Endothelial cell of umbilical vein (primary cell): ENCODE results near the gene VSIG10L2. TPM values are rescaled to one million over a fixed set of nuclear protein-coding genes. Genes with fewer than 3 reads are reported as not detected.

Experiments used
- BruUV-seq: library from RNA; stranded (reverse); fragments of 400-500 nt; replicated peaks from 2 replicates; lab custom pipeline; 2021; lab: Mats Ljungman, UMichigan
- CTCF ChIA-PET: fragments of 300-600, 350-600 bp; sonication (Branson Sonifier 250); formaldehyde crosslinking; loops from one replicate; lab custom pipeline; 2021; ENCODE audit warnings: antibody characterized with exemption, inconsistent platforms; lab: Charles Lee
- POLR2A ChIA-PET: fragments of 300-600, 350-600 bp; sonication (Branson Sonifier 250); formaldehyde crosslinking; loops from one replicate; lab custom pipeline; 2021; ENCODE audit warnings: antibody characterized with exemption, inconsistent platforms; lab: Charles Lee
- DNase-seq: peaks from one replicate; pipeline ENCODE4 v3.0.0-alpha.2; 2011; ENCODE audit warnings: low read depth, low spot score
- FAIRE-seq: peaks from 2 replicates; lab custom pipeline; 2011; peaks lifted over from hg19 to GRCh38; lab: Jason Lieb, UNC
- H2AFZ ChIP-seq: 2 replicates; pipeline ENCODE4 v1.6.0; 2012; ENCODE audit warnings: low read depth, low read length, control low read depth, inconsistent platforms
- H3K27ac ChIP-seq: 2 replicates; pipeline ENCODE4 v1.5.1; 2011; ENCODE audit warnings: low read depth, mild to moderate bottlenecking, control low read depth, low read length, moderate library complexity; ENCODE audit not compliant: insufficient read depth
- H3K27me3 ChIP-seq, 2 experiments: 2 replicates each; pipeline versions ENCODE4 v1.6.0 to v1.6.1; 2011; ENCODE audit warnings: low read length in 2 of 2, mixed read lengths in 1 of 2; ENCODE audit not compliant: control insufficient read depth in 2 of 2, insufficient read depth in 2 of 2
- H3K36me3 ChIP-seq, 2 experiments: 2 replicates in 1 of 2; 3 replicates in 1 of 2; pipeline ENCODE4 v1.5.1; 2011; ENCODE audit warnings: low read length in 2 of 2, mild to moderate bottlenecking in 1 of 2, moderate library complexity in 1 of 2; ENCODE audit not compliant: control insufficient read depth in 2 of 2, insufficient read depth in 2 of 2; ENCODE audit errors: extremely low read depth in 1 of 2
- H3K4me1 ChIP-seq: 3 replicates; pipeline ENCODE4 v1.5.1; 2011; ENCODE audit warnings: mild to moderate bottlenecking, low read length; ENCODE audit not compliant: control insufficient read depth, insufficient read depth; ENCODE audit errors: extremely low read depth
- H3K4me2 ChIP-seq: 2 replicates; pipeline ENCODE4 v1.6.1; 2011; ENCODE audit warnings: low read length, control low read depth, mixed read lengths; ENCODE audit not compliant: insufficient read depth
- H3K4me3 ChIP-seq, 3 experiments: fragments of 200-600 bp in 1 of 3; sonication (generic), shearing (Covaris generic) in 1 of 3; replicated peaks in 1 of 3; 2 replicates each; pipeline ENCODE4 v1.5.1; 2011 to 2016; ENCODE audit warnings: control low read depth in 3 of 3, low read length in 3 of 3, mild to moderate bottlenecking in 2 of 3, inconsistent platforms in 1 of 3, low read depth in 1 of 3, moderate library complexity in 1 of 3; ENCODE audit not compliant: insufficient read depth in 1 of 3
- H3K79me2 ChIP-seq: 2 replicates; pipeline ENCODE4 v1.6.0; 2012; ENCODE audit warnings: low read length, inconsistent platforms; ENCODE audit not compliant: control insufficient read depth, insufficient read depth
- H3K9ac ChIP-seq: replicated peaks from 2 replicates; pipeline ENCODE3; 2011; ENCODE audit warnings: low read length, control low read depth; ENCODE audit not compliant: insufficient read depth; ENCODE audit errors: extremely low read depth
- H3K9me1 ChIP-seq: replicated peaks from 3 replicates; pipeline ENCODE4 v1.6.0; 2011; ENCODE audit warnings: mild to moderate bottlenecking, low read length; ENCODE audit not compliant: control insufficient read depth, insufficient read depth; ENCODE audit errors: extremely low read depth
- H3K9me3 ChIP-seq: replicated peaks from 2 replicates; pipeline ENCODE4 v1.5.1; 2012; ENCODE audit warnings: low read length, inconsistent platforms; ENCODE audit not compliant: control insufficient read depth, insufficient read depth
- H4K20me1 ChIP-seq: replicated peaks from 2 replicates; pipeline ENCODE3; 2011; ENCODE audit warnings: mild to moderate bottlenecking, low read length; ENCODE audit not compliant: control insufficient read depth, insufficient read depth; ENCODE audit errors: extremely low read depth
- CTCF ChIP-seq, 2 donors: IDR thresholded peaks; 1 replicate in 1 of 2; 2 replicates in 1 of 2; pipeline ENCODE4 v1.5.1; 2011; ENCODE audit warnings: low read length in 2 of 2, mild to moderate bottlenecking in 2 of 2, moderate library complexity in 2 of 2, control low read depth in 1 of 2, inconsistent platforms in 1 of 2, low read depth in 1 of 2; ENCODE audit not compliant: insufficient read depth in 1 of 2; ENCODE audit errors: extremely low read depth in 1 of 2
- EZH2 ChIP-seq: IDR thresholded peaks from 2 replicates; pipeline ENCODE4 v1.6.1; 2012; ENCODE audit warnings: borderline replicate concordance, low read depth, mild to moderate bottlenecking, moderate library complexity, low read length, inconsistent platforms; ENCODE audit not compliant: severe bottlenecking
- FOS ChIP-seq: IDR thresholded peaks from 2 replicates; pipeline ENCODE4 v1.6.1; 2011; ENCODE audit warnings: mild to moderate bottlenecking, low read length, moderate library complexity, borderline replicate concordance; ENCODE audit not compliant: insufficient read depth
- GATA2 ChIP-seq: IDR thresholded peaks from 2 replicates; pipeline ENCODE4 v1.7.0; 2011; ENCODE audit warnings: low read depth, mild to moderate bottlenecking, moderate library complexity, mixed read lengths, low read length; ENCODE audit not compliant: insufficient read length, insufficient read depth
- JUN ChIP-seq: IDR thresholded peaks from 2 replicates; pipeline ENCODE4 v1.6.1; 2011; ENCODE audit warnings: borderline replicate concordance, low read depth; ENCODE audit not compliant: insufficient read length, insufficient read depth
- MYC ChIP-seq: IDR thresholded peaks from one replicate; pipeline ENCODE4 v1.6.1; 2011; ENCODE audit warnings: mild to moderate bottlenecking, low read depth, low read length
- POLR2A ChIP-seq: IDR thresholded peaks from 2 replicates; pipeline ENCODE4 v1.6.1; 2012; ENCODE audit warnings: low read depth, mild to moderate bottlenecking, control low read depth, low read length
- POLR2AphosphoS5 ChIP-seq: IDR thresholded peaks from 2 replicates; pipeline ENCODE4 v1.6.1; 2012; ENCODE audit warnings: low read depth, mild to moderate bottlenecking, control low read depth, low read length, moderate library complexity; ENCODE audit not compliant: insufficient read depth
- dilution Hi-C: fragments of 300-500 bp; cut with MboI; formaldehyde crosslinking; loops from one replicate; pipeline ENCODE4 v1.15.0; 2019; ENCODE audit warnings: low sequenced_read_pairs; ENCODE audit not compliant: extremely low pct_ligation_motif_present
- intact Hi-C: fragments of 100-400 bp; cut with micrococcal nuclease; formaldehyde crosslinking; loops from one replicate; pipeline ENCODE4 v1.10.0; 2022
- polyA plus RNA-seq, 4 experiments: library from polyadenylated mRNA; depleted of rRNA in 3 of 4; stranded (reverse) in 3 of 4; unstranded in 1 of 4; fragments of >200 nt; gene quantifications; 2 replicates each; pipeline versions ENCODE4 v1.2.1 to v1.2.3, GENCODE V29; 2011 to 2012; ENCODE audit warnings: missing spikeins in 1 of 4
- total RNA-seq: library from RNA; stranded (reverse); gene quantifications from 2 replicates; pipeline ENCODE4 v1.2.3, GENCODE V29; 2021
- TF ChIP-seq, protein P1 (sequence below): IDR thresholded peaks from 2 replicates; pipeline ENCODE4 v1.6.1; 2011; ENCODE audit not compliant: insufficient read depth, insufficient read length

The VSIG10L2 gene
- total and polyA plus RNA-seq, 2 donors (not counting 3 experiments of a cell fraction or from before 2014, with no cell fraction given) = not detected

- Histone ChIP-seq H3K36me3 (no peaks in the 10 kb centered on the region), H4K20me1 (no peaks in the 10 kb centered on the region), H3K9ac (no peak overlapping the region), H3K9me1 (no peaks in the 10 kb centered on the region), H2AFZ (no peak overlapping the region), H3K4me2 (no peak overlapping the region), H3K9me3 (no peaks in the 10 kb centered on the region), H3K79me2 (no peaks in the 10 kb centered on the region), H3K4me1 (no peaks in the 10 kb centered on the region), H3K27me3 (no peaks in the 10 kb centered on the region), H3K27ac (no peak overlapping the region), H3K4me3 (no peak overlapping the region)
- TF ChIP-seq, protein P1, sequence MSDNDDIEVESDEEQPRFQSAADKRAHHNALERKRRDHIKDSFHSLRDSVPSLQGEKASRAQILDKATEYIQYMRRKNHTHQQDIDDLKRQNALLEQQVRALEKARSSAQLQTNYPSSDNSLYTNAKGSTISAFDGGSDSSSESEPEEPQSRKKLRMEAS = no peak
- TF ChIP-seq JUN = no peak
- TF ChIP-seq CTCF (IDR thresholded peaks at IDR 0.05; ENCODE audit: extremely low read depth in 1 of 2, insufficient read depth in 1 of 2, low read depth in 1 of 2, low read length in 2 of 2) = no peak
- TF ChIP-seq MYC = no peak
- no peak for TF ChIP-seq EZH2
- TF ChIP-seq GATA2 = no peak
- TF ChIP-seq POLR2AphosphoS5 = no peak
- TF ChIP-seq FOS = no peak
- no peak for TF ChIP-seq POLR2A
- FAIRE-seq (no peak), DNase-seq (no peak)
- dilution Hi-C loops = no loop called here
- POLR2A ChIA-PET = no interaction called here
- CTCF ChIA-PET = no interaction called here
- intact Hi-C loops = no loop called here
- no TSS peak for BruUV-seq
Observed at GRCh38 chr11:125955856-125956255, 10.0 kb downstream of the VSIG10L2 start.
